Measurements from ENCODE around the gene ABHD17A. TPM values are rescaled to one million over a fixed set of nuclear protein-coding genes. Genes with fewer than 3 reads are reported as not detected.

The ABHD17A gene
- 10 to 100 TPM; 37.8 to 71.5 (median 40.0) TPM for polyA plus RNA-seq (ENCODE audit: insufficient read length in 4 of 4)

GRCh38 chr19:1885398-1886119 lies at the start of gene ABHD17A:
TSS of gene ABHD17A (minus strand) at chr19:1885496. CDS start at chr19:1881566, 3,930 bp downstream.
- peak in 3 of 4 donors; percentile 91 to 92 (median 92) for DNase-seq (ENCODE audit: low read depth in 4 of 4, low spot score in 3 of 4)

DNA sequence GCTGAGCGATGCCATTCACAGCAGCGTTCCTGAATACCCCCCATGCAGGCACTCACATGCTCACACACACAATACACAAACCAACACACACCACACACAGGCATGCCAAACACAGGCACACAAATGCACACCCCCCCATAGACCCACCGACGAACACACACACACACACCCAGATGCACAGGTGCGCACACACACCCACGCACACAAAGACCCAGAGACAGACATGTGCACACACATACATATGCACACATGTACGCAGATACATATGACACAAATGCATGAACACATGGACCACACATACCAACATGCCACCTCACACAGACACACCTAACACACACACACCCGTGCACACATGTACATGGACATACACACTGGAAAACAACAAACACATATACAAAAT lies 48.6 kb upstream of the ABHD17A start:
- no peak for DNase-seq (ENCODE audit: low read depth in 4 of 4, low spot score in 3 of 4)

- DNase-seq (ENCODE audit: low read depth in 4 of 4, low spot score in 3 of 4) = no peak
Observed at GRCh38 chr19:1933244-1933643, 47.9 kb upstream of the ABHD17A start.

GRCh38 chr19:1932395-1932794 lies 47.1 kb upstream of the ABHD17A start:
- no peak for DNase-seq (ENCODE audit: low read depth in 4 of 4, low spot score in 3 of 4)

DNA sequence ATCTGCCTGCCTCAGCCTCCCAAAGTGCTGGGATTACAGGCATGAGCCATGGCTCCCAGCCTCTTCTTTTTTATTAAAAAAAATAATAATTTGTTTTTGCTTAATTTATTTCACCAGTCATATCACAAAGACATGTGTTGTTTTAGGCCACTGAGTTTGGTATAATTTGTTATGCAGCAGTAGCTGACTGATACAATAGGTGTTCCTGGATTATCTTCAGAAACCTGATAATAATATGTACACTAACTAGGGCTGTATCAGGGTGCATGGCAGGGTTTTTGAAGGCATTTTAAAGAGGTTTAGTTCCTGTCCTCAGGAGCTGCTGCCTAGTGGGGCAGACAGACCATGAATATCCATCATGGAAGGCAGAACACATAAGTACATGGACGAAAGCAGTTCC lies 46.1 kb upstream of the ABHD17A start:
- no peak for DNase-seq (ENCODE audit: low read depth in 4 of 4, low spot score in 3 of 4)

DNA sequence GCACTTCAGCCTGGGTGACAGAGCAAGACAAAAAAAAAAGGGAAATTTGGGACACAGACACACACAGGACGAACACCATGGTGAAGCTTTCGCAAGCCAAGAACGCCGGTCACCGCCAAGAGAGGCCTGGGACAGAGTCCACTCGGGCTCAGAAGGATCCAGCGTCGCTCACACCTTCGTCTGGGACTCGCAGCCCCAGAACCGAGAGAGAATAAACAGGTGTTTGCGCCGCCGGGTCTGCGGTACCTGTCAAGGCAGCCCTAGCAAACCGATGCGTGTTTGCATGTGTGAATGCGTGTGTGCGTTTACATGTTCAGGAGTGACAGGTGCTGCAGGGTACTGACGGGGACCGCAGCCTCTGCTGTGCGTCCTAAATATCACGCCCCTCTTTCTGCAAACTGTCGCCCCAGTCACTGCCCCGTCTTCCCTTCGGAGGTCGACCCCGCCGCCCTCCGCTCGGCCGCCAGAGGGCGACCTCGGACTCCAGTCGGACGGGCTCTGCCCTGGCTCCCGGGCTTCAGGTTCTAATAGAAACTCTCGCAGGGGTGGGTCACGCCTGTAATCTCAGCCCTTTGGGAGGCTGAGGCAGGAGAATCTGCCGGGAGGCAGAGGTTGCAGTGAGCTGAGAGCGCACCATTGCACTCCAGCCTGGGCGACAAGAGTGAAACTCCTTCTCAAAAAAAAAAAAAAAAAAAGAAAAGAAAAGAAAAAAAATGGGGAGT lies 43.9 kb upstream of the ABHD17A start:
- no peak for DNase-seq (ENCODE audit: low read depth in 4 of 4, low spot score in 3 of 4)

- no peak for DNase-seq (ENCODE audit: low read depth in 4 of 4, low spot score in 3 of 4)
Observed at GRCh38 chr19:1925544-1925943, 40.2 kb upstream of the ABHD17A start.

- no peak for DNase-seq (ENCODE audit: low read depth in 4 of 4, low spot score in 3 of 4)
Observed at GRCh38 chr19:1924320-1924961, 39.1 kb upstream of the ABHD17A start.

DNA sequence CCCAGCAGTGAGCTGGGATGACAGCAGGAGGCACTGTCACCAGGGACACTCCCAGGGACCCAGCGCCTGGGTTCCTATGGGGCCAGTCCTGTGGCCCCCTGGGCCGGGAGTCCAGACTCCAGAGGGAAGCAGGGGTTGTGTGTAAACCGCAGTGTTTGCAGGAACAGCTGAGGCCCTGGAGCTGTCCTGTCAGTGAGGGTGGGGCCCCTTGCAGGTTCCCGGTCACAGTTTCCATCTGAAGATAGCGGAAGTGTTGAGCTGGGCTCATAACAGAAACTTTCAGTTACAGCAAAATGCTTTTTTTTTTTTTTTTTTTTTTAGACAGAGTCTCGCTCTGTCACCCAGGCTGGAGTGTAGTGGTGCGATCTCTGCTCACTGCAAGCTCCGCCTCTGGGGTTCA lies 38.0 kb upstream of the ABHD17A start:
- DNase-seq (ENCODE audit: low read depth in 4 of 4, low spot score in 3 of 4) = no peak

GRCh38 chr19:1922803-1923202 lies 37.5 kb upstream of the ABHD17A start:
- no peak for DNase-seq (ENCODE audit: low read depth in 4 of 4, low spot score in 3 of 4)

DNA sequence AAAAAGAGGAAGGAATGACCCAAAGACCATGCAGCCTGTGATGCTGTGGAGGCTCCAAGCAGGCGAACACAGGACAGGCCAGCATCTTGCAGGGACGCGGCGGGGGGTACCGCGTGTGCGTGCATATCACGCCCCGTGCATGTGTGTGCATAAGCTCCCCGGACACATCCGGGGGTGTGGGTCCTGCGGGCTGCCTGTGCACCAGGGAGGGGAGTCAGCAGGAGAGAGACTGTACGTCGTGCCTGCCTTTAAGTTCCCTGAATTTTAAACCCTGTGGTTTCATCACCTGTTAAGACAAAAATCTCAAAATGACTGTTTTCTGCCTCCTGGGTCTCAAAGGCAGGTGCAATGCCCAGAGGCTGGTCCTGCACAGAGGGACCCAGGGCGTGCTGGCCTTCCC lies 36.5 kb upstream of the ABHD17A start:
- no peak for DNase-seq (ENCODE audit: low read depth in 4 of 4, low spot score in 3 of 4)

DNA sequence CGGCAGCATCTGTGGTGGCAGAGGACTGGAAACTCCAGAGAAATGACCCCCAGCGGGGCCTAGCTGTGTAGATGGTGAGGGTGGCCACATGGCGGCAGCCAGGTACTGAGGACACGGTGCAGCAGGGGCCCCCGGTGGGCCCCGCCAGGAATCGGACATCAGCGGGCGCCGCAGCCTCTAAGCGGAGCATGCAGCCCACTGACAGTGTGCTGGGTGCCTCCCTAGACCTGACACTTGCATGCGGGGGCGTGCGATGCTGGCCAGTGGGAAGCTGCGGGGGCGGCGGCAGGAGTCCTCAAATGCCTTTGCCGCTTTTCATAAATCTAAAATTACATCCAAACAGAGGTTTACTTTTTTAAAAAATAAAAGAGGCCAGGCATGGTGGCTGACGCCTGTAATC lies 36.0 kb upstream of the ABHD17A start:
- DNase-seq (ENCODE audit: low read depth in 4 of 4, low spot score in 3 of 4) = no peak

DNA sequence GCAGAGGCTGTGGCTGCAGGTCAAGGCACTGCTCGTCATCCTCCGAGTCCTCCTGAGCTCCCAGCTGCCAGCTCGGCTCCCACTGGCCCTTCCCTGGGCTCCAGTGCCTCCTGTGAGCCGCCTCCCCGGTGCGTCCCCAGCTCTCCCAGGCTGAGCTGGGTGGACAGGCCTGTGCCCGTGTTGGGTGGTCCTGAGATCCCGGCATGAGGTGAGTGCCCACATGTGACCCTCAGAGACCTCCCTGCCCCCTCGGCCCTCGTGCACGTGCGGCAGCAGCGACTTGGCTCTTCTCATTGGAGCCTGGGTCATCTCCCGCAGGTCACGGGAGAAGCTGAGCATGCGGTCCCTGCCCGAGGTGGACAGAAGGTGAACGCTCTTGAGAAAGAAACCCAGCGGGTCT lies 35.3 kb upstream of the ABHD17A start:
- DNase-seq (ENCODE audit: low read depth in 4 of 4, low spot score in 3 of 4) = no peak

- DNase-seq (ENCODE audit: low read depth in 4 of 4, low spot score in 3 of 4) = no peak
Observed at GRCh38 chr19:1918975-1919374, 33.7 kb upstream of the ABHD17A start.

- no peak for DNase-seq (ENCODE audit: low read depth in 4 of 4, low spot score in 3 of 4)
Observed at GRCh38 chr19:1917926-1918325, 32.6 kb upstream of the ABHD17A start.

DNA sequence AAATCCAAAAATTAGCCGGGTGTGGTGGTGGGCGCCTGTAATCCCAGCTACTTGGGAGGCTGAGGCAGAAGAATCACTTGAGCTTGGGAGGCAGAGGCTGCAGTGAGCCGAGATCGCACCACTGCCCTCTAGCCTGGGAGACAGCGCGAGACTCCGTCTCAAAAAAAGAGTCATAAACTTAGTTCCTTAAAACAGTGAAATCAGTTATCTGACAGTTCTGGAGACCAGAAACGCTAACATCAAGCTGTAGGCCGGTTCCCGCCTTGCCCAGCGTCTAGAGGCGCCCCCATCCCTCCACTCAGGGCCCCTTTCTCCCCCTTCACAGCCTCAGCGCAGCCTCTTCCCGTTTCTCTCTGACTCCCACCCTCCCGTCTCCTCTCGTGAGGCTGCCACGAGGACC lies 31.9 kb upstream of the ABHD17A start:
- DNase-seq (ENCODE audit: low read depth in 4 of 4, low spot score in 3 of 4) = no peak

- DNase-seq (ENCODE audit: low read depth in 4 of 4, low spot score in 3 of 4) = no peak
Observed at GRCh38 chr19:1914826-1915341, 29.6 kb upstream of the ABHD17A start.

DNA sequence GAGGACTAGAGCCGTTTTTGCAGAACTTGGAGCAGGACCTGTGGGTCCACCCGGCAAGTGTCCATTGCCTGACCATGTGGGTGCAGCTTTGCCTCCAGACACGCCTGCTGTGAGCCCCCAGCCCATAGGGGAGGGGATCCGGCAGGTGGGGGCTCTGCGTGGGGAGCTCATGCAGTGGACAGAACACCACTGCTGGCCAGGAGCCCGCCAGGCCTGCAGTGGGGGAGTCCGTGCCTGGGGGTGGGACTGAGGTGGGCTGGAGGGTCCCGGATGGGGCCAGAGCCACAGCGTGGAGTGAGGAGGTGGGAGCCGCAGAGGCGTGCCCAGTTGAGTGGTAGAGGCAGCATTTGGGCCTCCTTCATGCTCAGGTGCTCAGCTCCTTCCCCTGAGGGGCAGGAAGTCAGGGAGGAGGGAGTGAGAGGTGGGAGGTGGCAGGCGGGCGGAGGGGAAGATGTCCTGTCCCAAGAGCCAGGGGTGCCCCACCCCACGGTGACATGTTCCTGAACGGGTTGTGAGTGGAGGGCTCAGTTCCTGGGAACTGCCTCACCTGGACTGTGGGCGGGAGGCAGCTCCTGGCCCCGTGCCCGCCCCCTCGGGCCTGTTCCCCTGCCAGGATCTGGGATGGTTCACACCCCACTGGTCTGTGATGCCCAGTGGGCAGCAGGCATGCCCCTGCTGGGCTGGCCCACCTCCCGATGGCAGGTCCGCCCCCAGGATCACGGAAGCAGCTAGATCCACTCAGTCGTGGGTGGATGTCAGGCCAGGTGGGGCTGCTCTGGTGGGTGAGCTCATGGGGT lies 28.7 kb upstream of the ABHD17A start:
- DNase-seq (ENCODE audit: low read depth in 4 of 4, low spot score in 3 of 4) = no peak

GRCh38 chr19:1912760-1913505 lies 27.6 kb upstream of the ABHD17A start:
- no peak for DNase-seq (ENCODE audit: low read depth in 4 of 4, low spot score in 3 of 4)

- no peak for DNase-seq (ENCODE audit: low read depth in 4 of 4, low spot score in 3 of 4)
Observed at GRCh38 chr19:1911995-1912394, 26.7 kb upstream of the ABHD17A start.

All from right renal pelvis (tissue), 4 donors.